Renal pelvis (tissue), 4 donors: ENCODE measurements around the gene GPRC5B. TPM values are rescaled to one million over a fixed set of nuclear protein-coding genes. Genes with fewer than 3 reads are reported as not detected.

ENCODE experiments used
- DNase-seq: peaks from one replicate; pipeline ENCODE4 v3.0.0-alpha.2; 2013
- polyA plus RNA-seq, 3 donors: library from polyadenylated mRNA; unstranded; fragments of 120-200 nt; gene quantifications; one replicate each; pipeline ENCODE4 v1.2.1, GENCODE V29; 2013; ENCODE audit not compliant: insufficient read length in 3 of 3

The GPRC5B gene
- polyA plus RNA-seq, 3 donors, result 110 to 129 (median 116) TPM

DNA sequence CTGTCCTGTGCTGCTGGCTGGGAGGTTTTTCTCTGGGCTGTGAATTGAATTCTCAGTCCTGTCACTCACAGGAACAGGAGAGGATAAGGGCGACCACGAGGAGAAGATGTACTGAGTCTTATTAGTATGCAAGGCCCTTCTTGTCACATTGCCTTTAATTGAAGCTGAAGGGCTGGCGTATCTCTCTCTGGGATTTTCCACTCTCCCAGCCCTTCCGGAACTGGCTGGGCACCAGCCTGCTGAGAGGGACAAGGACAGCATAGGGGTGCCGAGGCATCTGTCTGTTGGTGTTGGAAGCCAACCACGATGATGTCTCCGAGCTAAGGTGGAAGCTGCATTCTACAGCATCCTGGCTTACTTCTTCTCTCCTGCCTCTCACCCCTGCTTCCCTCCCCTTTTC, 33.2 kb downstream of the GPRC5B start:
- no peak for DNase-seq

DNA sequence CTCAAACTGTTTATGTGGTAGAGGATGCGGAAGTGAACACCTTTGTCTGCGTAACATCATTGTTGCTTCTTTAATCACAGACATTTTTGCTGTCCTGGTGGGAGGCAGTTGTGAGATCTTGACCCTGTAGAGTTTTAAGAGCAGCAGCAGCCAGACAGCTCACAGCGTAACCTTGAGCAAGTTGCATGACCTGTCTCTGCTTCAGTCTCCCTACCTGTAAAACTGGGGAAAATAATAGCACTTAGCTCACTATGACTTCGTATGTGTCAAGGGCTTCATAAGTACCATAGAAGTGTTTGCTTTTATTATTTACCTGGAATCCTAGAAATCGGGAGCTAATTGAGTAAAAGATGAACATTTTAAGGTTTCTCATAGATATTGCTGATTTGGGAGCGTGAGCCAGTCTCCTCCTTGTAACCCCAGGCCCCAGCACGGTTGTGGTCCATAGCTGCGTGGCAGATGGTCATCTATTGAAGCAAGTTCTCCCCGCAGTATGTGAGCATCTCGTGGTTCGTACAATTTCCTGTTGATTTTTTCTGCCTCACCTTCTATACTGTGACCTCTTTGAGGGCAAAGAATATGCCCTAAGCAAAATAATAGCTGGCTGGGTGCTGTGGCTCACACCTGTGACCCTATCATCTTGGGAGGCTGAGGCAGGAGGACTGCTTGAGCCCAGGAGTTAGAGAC, 34.4 kb downstream of the GPRC5B start:
- no peak for DNase-seq

DNA sequence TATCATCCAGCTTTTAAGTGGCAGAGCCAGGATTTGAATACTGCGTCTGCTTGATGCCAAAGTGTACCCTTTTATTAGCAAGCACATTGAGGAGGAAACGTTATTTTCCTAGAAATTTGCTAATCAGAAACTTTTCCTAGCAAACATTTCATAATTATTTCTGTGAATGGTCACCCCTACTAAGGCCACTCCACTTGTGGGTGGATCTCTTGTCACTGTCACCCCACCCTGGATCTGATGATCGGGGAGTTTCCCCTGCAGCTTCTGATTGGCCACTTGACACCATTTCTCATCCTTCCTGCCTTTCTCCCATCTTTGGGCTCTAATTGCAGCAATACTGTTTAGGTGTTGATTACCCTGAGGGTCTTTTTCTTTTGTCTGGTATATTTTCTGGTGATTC, 35.9 kb downstream of the GPRC5B start:
- no peak for DNase-seq

GRCh38 chr16:19846436-19846835, 38.2 kb downstream of the GPRC5B start:
- DNase-seq, result no peak

DNA sequence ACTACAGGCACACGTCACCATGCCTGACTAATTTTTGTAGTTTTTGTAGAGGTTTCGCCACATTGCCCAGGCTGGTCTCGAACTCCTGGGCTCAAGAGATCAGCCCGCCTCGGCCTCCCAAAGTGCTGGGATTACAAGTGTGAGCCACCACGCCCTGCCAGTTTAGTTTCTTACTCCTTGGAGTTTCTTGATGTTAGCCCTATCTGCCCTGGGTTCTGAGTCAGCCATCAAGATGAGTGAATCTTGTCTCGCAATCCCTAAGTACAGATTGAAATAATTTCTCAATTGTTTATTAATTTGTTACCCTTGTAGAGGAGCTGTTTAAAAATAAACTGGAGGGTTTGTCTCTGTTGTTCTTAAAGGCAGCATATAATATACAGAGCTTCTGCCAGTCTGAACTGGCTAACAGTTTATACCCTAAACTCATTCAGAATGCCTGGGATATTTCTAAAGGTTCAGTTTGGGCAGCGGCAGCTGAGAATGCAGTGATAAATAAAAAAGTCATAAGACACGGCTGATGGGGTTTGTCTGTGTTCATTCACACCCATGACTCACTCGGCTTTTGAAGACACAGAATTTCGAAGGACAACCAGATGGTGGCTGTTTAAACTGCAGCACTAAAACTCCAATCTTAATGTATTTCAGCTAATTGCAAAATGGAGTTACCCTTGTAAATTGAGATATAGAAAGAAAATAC, 39.6 kb downstream of the GPRC5B start:
- DNase-seq, result peak; percentile 45

GRCh38 chr16:19843371-19843770, 41.3 kb downstream of the GPRC5B start:
- no peak for DNase-seq

DNA sequence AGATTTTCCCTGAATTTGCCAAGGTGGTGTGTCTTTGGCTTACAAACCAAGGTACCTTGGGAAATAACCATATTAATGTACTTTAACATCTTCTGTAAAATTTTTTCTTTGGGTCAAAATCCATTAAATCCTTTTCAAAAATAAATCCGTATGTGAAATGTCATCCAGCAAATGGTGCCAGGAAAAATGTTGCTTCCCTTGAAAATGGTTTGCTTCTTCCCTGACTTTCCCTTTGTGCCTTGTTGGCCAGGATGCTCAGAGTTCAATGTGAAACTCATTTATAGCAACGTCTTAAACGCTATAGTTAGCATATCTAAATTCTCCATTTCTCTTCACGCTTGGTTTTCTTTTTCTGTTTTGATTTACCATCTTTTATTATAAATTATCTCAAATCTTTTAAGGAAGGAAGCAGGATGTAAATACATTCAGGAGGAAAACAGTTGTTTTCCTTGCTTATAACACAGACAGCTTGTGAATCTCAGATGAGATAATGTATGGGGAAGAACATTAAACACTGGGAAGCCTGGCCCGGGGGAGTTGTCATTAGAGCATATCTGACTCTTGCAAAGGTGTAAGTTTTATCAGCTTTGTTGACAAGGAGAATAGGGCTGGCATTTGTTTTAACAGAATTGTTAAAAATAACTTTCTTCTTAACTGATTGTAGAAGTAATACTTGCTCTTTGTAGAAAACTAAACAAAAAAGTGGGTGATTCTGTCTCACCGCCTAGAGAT, 42.1 kb downstream of the GPRC5B start:
- DNase-seq, result no peak

- DNase-seq, result no peak
Observed at GRCh38 chr16:19841184-19841583, 43.5 kb downstream of the GPRC5B start.

- DNase-seq, result peak; percentile 43
Observed at GRCh38 chr16:19840524-19841110, 44.0 kb downstream of the GPRC5B start.

DNA sequence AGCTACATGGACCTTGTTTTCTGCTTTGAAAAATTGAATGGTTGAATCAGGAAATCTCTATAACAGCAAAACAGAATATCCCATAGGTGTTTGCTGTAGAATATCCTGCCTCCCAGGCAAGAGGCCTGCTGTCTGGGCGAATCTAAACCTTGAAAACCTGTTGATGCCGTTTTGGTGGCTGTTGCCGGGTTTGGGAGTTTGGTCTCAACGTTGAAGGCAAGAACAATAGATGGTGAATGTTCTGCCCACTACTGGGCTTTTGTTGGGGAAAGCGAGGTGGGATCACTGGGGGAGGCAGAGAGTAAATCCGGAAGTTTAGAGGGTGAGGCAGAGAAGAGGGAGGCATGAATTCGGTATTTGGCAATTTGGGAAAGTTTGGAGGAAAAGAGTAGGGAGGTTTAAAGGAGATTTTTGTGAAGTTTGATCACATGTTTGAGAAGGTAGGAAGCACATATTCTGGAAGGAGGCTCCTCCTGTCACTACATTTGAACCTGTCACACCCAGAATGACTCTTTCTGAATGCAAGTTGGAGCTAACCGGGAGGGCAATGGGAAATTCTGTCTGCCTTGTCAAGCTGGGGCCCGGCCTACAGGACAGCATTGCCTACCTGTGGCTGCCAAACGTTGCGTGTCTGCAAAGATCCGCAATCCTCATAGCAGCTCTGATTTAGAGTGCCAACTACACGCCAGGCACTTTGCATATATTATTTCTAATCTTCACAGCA, 46.5 kb downstream of the GPRC5B start:
- no peak for DNase-seq

GRCh38 chr16:19837331-19837980, 47.2 kb downstream of the GPRC5B start:
- no peak for DNase-seq

GRCh38 chr16:19835968-19836421, 48.7 kb downstream of the GPRC5B start:
- DNase-seq, result no peak

DNA sequence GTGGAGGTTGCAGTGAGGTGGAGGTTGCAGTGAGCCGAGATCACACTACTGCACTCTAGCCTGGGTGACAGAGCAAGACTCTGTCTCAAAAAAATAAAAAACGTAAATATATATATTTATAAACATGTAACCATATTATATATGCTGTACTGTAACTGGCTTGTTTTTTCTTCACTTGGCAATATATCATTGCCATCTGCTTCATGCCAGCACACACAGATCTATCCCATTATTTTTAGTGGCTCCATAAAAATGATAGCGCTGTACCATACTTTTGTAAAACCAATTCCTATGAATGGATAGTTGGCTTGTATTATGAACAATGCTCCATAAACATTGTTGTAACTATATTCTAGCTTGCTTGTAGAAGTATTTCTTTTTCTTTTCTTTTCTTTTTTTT, 49.5 kb downstream of the GPRC5B start:
- DNase-seq, result no peak

DNA sequence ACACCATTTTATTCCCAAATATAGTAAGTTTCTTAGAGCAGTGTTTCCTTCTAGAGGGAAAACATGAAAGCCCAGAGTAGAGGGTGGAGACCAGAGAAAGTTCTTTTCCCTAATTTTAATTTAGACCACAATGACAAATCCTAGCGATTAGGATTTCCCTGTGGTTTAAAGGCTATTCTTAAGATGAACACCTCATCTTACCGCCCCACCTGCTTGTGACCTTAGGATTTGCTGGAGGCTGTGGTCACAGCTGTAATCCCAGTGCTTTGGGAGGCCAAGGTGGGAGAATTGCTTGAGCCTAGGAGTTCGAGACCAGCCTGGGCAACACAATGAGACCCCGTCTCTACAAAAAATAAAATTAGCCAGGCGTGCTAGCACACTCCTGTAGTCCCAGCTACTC, 51.1 kb downstream of the GPRC5B start:
- no peak for DNase-seq

GRCh38 chr16:19833176-19833575, 51.5 kb downstream of the GPRC5B start:
- no peak for DNase-seq

GRCh38 chr16:19831678-19832077, 53.0 kb downstream of the GPRC5B start:
- no peak for DNase-seq

GRCh38 chr16:19830902-19831560, 53.6 kb downstream of the GPRC5B start:
- DNase-seq, result no peak

GRCh38 chr16:19829844-19830692, 54.6 kb downstream of the GPRC5B start:
- DNase-seq, result no peak

DNA sequence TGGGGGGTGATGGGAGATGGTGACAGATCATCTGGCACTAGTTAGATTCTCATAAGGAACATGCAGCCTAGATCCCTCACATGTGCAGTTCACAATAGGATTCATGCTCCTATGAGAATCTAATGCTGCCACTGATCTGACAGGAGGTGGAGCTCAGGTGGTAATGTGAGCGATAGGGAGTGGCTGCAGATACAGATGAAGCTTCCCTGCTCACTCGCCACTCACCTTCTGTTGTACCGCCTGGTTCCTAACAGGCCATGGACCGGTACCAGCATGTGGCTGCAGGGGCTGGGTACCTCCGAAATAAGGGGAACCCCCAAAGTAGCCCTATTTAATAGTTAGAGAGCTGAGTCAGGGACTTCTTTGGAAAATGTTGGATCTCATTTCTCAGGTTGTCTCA, 60.4 kb downstream of the GPRC5B start:
- no peak for DNase-seq

DNA sequence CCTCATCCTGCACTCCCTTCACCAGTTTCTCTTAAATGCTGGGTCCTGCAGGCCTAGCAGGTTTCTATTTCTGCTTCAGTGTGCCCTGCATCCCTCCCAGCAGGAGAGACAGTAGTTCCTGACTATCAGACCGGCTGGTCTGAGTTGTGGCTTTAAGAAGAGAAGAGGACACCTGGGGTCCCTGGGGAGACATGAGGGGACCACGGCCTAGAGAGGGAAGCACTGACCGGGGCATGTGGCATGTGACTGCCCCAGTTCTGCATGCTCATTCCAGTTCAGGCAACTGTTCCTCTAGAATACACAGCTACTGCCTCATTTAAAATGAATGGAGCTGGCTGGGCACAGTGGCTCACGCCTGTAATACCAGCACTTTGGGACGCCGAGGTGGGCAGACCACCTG, 61.3 kb downstream of the GPRC5B start:
- DNase-seq, result no peak
